HL-60/S4 (cell line): ENCODE data around the gene ANAPC4.
"Not testable (repeated sequence)": the region's sequence is repeated elsewhere in the genome, so short reads cannot be mapped to it uniquely, and the experiment has no call there.

Experiments used
- in situ Hi-C: fragments of 300-500 bp; cut with MboI; formaldehyde crosslinking; loops from 2 replicates; pipeline ENCODE4 v1.14.3; 2022; ENCODE audit warnings: low sequenced_read_pairs

ANAPC4 gene, protein sequence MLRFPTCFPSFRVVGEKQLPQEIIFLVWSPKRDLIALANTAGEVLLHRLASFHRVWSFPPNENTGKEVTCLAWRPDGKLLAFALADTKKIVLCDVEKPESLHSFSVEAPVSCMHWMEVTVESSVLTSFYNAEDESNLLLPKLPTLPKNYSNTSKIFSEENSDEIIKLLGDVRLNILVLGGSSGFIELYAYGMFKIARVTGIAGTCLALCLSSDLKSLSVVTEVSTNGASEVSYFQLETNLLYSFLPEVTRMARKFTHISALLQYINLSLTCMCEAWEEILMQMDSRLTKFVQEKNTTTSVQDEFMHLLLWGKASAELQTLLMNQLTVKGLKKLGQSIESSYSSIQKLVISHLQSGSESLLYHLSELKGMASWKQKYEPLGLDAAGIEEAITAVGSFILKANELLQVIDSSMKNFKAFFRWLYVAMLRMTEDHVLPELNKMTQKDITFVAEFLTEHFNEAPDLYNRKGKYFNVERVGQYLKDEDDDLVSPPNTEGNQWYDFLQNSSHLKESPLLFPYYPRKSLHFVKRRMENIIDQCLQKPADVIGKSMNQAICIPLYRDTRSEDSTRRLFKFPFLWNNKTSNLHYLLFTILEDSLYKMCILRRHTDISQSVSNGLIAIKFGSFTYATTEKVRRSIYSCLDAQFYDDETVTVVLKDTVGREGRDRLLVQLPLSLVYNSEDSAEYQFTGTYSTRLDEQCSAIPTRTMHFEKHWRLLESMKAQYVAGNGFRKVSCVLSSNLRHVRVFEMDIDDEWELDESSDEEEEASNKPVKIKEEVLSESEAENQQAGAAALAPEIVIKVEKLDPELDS

DNA sequence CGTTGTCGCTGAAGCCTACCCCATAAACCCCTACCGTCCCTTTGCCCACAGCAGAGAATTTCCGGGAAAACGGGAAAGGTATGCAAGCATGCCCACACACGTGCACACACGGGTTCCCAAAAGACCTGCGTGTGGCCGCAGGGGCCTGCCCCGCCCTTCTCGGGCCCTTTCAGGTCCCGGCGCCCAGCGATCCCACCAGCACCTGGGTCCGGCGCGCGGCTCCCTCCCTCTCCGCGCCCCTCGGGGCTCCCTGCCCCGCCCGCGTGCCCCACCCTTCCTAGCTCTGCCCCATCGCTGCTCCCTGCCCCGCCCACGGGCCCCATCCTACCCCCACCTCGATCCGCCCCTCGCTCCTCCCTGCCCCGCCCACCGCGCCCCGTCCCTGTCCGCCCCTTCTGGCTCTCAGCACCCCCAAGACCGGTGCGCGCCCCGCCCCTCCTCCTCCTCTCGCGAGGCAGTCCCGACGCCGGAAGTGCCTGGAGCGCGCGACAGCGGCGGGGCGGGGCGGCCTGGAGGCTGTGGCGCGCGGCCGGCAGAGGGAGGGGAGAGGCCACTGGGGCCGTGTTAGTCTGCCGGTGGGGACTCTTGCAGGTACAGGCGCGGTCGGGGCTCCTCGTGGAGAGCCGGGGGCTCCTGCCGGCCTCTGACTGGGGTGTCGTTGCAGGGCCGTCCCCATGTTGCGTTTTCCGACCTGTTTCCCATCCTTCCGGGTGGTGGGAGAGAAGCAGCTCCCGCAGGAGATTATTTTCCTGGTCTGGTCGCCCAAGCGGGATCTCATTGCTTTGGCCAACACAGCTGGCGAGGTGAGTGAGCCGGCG lies at the start of gene ANAPC4:
Gene ANAPC4 (plus strand): TSS at position 510 of the 818 bp plus-strand sequence. CDS start 165 bp downstream, at position 675.
- in situ Hi-C loops, result no loop called here

DNA sequence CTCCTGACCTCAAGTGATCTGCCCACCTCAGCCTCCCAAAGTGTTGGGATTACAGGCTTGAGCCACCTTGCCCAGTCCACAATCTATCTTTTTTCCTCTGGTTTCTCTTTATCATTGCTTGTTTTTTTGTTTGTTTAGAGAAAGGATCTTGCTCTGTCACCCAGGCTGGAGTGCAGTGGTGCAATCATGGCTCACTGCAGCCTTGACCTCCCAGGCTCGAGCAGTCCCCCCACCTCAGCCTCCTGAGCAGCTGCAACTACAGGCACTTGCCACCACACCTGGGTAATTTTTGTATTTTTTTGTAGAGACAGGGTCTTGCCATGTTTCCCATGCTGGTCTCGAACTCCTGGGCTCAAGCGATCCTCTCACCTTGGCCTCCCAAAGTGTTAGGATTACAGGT lies 48.6 kb upstream of the ANAPC4 start:
- in situ Hi-C loops, result not testable (repeated sequence)

DNA sequence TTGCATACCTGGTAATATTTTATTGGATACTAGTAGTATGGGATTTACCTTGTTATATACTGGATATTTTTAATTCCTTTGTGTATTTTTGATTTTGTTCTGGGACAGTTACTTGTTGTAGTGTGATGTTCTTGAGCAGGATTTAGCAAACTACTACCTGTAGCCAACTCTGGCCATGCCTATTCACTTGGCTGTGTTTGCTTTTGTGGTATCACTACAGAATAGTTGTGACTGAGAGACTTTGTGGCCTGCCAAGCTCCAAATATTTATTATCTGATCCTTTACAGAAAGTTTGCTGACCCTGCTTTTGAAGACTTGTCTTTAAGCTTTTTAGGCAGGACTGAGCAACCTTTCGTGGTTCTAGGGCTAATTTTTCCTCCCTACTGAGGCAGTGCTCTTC lies 46.7 kb upstream of the ANAPC4 start:
- in situ Hi-C loops, result no loop called here

DNA sequence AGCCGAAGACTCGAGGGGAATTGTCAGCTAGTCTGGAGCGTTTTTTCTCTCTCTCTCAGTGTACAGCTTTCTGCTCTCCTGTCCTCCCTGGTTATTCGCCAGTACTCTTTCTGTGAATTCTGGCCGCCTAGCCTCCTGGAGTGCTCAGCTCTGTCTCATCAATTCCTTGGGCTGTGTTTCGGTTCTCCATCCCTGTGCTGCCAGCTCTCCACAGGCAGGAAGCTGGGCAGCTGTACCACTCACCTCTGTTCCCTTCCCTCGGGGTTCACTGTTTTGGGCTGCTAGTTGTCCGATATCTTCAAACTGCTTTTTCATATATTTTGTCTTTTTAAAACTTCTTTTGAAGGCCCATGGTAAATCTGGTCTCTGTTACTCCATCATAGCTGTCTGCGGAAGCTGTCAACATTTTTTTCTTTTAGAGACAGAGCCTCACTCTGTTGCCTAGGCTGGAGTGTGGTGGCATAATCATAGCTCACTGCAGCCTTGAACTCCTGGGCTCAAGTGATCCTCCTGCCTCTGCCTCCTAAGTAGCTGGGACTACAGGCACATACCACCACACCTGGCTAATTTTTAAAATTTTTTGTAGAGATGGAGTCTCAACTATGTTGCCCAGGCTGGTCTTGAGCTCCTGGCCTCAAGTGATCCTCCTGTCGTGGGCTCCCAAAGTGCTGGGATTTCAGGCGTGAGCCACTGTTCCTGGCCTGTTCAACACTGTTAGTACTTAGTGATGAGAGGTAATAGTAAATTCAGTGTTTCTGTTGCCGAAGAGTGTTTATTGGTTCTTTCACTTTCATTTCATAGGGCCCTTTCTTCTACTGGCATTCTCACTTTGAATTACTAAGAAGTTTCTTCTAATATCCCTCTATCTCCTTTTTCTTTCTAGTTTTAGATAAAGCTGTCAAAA lies 45.9 kb upstream of the ANAPC4 start:
- in situ Hi-C loops, result no loop called here

DNA sequence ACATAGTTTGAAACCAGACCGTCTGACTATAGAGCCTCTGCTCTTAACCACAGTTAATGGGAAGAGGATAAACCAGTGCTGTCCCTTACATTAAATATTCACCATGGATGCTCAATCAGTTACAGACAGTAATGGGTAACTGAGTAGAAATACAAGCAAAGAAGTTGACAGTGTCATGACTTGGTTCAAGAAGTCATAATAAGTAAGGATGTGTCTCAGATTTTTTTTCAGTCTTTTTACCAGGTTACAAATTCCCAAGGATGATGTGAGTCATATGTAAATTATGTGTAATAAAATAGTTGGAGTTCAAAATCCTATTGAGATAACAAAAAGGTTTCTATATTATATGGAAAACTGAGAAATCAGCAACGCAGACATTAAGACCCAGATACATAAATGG lies 33.4 kb upstream of the ANAPC4 start:
- in situ Hi-C loops, result no loop called here

DNA sequence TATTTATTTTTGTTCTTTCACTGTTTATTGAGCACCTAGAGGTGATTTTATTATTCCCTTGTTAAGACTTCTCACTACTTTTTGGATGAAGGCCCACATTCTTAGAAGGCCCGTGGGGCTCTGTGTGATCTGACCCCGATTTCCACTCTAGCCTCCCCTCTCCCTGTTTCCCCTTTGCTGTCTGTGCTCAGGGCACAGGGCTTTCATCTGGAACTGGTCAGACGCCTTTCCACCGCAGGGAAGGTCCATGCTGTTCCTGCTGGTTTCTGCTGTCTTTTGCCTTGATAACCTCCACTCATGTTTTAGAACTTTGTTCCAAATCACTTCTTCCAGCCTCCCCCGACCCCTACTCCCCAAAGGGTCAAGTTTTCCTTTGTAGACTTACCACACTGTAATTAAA lies 31.3 kb upstream of the ANAPC4 start:
- in situ Hi-C loops, result no loop called here

DNA sequence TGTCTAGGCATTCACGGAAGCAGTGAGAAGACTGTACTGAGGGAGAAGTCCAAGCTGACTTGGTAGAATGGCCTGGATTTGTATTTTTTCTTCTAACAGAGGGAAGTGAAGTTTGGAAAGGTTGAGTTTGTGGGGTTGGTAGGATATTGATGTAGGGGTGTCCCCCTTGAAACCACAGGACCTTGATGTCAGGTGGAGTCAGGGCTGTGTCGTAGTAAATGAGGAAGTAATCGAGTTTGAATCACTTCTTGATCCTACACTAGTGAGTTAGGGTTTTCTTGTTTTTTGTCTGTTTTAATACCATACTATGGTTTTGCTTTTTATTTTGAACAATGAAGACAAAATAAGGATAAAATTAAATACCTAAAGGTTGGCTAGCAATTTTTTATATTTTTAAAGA lies 30.1 kb upstream of the ANAPC4 start:
- in situ Hi-C loops, result no loop called here

DNA sequence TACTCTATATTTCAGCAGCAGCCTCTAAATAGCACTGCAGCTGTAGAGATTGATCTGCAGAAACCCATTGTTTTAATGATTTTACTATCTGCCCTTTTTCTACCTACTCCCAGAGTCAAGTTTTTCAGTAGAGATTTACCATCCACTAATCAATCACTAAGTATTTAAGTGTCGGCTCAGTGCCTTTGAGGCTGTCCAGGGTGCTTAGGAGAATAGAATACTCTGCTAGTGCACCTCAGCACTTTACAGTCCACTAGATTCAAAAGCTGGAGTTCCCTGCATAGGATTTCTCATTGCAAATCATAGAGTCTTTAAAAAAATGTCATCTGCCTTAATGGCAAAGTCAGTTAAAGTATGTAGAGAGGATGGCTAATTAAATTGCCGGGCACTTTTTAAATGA lies 29.6 kb upstream of the ANAPC4 start:
- in situ Hi-C loops, result no loop called here

DNA sequence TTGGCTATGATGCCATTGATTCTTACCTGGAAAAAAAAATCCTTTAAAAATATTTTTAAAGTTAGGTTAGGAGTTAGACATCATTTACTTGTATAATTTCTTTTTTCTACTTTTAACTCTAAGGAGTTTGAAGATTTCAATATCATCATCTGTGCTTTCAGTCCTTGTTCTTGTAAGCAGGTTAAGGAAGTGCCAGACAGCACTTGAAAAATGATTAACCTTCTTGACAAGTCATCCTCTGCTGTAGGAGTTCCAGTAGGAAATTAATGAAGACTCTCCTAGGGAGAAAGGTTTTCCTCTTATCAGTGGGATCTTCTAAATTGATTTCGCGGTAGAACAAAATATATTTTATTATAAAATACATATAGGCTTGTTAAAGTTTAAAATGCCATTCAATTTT lies 29.1 kb upstream of the ANAPC4 start:
- in situ Hi-C loops, result no loop called here

DNA sequence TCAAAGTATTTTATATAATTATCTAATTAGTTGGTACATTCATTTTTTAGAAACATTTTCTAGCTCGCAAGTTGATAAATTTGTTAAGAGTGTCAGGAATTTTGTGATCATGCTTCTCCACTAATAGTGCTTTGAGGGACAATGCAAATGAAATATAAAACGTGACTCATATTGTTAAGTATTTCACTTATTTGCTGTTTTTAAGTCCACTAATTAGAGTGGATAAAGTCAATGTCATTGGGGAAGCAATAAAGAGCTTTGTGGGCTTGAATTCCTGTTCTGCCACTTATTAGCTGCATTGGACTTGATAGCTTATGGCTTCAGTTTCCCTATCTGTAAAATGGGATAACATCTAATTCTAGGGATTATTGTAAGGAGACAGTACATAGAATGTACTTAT lies 26.5 kb upstream of the ANAPC4 start:
- in situ Hi-C loops, result loop anchor here (25.0 kb wide), 2 partner anchors 163 to 863 kb away; no protein-coding TSS in a partner anchor

DNA sequence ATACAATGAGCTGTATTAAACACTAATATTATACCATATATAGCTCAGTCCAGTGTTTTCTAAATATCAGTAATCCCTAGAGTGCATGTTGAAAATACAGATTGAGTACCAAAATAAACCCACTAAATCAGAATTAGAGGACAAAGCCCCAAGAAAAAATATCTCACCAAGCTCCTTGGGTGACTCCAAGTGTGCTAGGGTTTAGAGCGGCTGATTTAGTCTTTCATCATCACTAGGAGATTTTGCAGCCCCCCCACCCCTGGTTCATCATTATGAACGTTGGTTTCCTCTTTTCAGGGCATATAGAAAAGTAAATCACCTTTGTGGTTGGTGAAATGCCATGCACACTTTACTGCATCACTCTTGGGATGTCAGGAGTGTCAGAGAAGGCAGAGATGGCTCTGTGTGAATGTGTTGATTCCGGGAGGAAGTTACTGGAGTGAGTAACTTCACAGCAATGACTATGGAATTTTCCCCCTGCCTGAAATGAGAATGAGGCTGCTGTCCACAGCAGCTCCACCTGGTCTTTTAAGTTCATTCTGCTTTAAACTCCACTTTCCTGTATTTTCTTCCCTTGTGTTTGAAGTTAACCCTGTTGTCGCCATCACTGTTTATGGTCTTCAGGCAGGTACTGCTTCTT lies 25.2 kb upstream of the ANAPC4 start:
- in situ Hi-C loops, result loop anchor here (25.0 kb wide), 2 partner anchors 165 to 865 kb away; no protein-coding TSS in a partner anchor

DNA sequence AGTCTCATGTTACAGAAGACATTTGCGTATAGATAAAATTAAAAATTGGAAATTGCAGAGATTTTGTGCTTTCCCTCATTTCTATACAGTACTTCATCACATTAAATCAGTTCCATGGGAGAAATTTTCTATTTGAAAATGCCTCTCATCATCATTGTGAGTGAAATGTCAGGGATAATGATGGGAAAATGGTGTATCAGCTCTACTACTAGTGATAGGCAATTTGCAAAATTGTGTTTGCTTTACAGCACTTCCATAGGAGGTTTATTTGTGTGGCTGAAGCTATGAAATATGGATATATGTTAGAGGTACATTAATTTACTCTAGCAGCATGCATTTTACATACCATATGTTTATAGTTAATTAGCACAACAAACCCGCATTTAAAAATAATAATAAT lies 21.0 kb upstream of the ANAPC4 start:
- in situ Hi-C loops, result loop anchor here (25.0 kb wide), 2 partner anchors 169 to 869 kb away; no protein-coding TSS in a partner anchor

DNA sequence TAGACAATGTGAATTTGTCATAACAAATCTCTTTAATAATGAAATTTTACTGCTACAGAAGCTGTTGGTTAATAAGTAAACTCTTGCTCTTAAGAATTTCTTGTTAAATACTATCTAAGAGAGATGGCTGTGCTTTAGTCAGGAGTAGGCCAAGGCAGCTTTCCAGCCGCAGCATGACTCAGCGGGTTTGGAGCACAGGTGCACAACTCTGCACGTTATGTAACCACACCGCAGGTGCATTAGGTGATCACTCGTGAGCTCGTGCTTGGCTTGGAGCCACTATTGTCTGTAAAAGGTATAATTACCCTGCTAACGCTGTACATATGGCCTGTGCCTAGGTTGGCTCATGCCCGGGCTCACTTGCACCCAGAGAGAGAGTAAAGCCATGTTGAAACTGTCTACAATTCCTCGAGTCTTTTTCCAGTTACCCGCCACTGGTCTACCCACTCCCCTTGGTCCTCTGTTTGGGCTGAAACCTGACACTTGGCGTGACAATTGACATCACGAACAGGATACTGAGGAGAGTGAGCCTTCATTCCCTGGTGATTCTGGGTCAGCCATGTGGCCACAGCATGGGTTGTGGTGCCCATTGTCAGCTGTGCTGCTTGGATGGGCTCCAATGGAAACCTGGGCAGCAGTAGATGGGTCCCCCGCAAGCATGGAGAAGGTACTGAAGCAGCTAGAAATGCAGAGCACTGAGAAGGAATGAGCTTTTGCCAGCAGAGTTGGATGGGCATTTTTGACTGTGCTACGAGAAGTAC lies 18.4 kb upstream of the ANAPC4 start:
- in situ Hi-C loops, result loop anchor here (25.0 kb wide), 2 partner anchors 171 to 871 kb away; no protein-coding TSS in a partner anchor

DNA sequence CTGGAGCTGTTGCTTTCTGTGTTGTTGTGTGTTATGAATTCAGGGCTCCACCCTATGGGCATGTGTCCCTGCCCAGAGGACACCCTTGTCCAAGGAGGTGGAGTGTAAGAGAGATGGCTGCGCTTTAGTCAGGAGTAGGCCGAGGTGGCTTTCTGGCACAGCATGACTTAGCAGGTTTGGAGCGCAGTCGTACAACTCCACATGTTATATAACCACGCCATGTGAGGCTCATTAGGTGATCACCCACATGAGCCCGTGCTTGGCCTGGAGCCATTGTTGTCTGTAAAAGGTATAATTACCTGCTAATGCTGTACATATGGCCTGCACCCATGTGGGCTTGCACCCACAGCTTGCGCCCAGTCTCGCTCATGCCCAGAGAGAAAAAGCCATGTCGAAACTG lies 15.8 kb upstream of the ANAPC4 start:
- in situ Hi-C loops, result loop anchor here (25.0 kb wide), 2 partner anchors 174 to 874 kb away; no protein-coding TSS in a partner anchor

DNA sequence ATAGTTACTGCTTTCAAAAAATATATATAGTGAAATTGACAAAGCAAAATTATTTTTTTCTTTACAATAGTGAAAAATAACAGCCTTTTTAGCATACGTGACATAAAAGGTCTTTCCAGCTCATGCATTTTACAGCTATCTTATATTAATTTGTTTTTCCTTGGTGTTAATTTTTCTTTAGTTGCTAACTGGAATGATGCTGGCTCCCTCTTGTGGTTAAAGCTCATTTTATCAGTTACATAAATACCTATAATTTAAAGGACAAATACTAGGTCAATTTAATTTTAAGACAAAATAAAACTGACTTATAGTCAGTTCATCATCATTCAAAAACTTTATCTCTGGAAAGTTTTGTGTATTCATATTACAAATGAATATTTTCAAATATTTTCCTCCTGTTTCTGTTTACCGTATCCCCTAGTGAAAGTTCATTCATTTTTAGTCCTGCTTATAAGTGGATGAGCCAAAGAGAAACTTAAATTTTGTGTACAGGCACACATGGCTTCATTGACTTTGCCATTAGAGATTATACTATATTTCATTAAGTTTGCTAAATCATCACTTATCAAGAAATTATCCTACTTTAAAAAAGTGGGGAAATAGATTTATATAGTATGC lies 9.9 kb upstream of the ANAPC4 start:
- in situ Hi-C loops, result loop anchor here (25.0 kb wide), 2 partner anchors 180 to 880 kb away; no protein-coding TSS in a partner anchor

DNA sequence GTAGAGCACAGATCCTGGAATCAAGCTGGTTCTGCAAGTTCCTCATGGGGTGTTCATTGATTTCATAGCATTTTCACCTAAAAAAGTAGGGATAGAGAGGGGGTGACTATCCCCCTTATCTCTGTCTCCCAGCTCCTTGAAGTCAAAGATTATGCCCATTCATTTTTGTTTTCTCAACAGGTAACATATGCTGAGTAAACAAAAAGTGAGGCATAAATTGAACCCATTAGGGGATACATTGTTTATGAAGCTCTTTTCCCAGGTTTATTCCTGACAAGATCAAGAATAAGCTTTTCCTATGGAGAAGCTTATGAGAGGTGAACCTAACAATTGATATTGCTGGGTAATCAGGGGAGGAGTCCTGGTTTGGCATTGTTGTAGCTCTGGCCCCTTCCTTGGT lies 9.2 kb upstream of the ANAPC4 start:
- in situ Hi-C loops, result loop anchor here (25.0 kb wide), 2 partner anchors 181 to 881 kb away; no protein-coding TSS in a partner anchor

DNA sequence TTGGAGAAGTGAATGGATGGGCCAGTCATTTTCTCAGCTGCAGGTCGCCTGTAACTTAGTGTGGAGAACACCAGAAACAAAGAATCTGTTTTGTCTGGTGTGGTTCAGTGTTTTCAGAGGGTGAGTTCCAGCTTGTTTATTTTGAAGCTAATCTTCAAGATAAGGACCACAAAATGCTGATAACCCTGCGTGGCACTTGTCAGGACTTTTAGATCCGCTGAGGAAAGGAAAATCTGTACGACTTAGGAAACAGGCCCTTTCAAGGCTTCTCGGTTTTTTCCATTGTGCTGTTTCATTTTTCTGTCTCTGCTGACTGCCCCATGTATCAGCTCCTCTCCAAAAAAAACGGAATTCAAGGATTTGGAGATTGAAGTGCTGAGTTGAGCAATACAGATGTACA lies 8.7 kb upstream of the ANAPC4 start:
- in situ Hi-C loops, result loop anchor here (25.0 kb wide), 2 partner anchors 181 to 881 kb away; no protein-coding TSS in a partner anchor

DNA sequence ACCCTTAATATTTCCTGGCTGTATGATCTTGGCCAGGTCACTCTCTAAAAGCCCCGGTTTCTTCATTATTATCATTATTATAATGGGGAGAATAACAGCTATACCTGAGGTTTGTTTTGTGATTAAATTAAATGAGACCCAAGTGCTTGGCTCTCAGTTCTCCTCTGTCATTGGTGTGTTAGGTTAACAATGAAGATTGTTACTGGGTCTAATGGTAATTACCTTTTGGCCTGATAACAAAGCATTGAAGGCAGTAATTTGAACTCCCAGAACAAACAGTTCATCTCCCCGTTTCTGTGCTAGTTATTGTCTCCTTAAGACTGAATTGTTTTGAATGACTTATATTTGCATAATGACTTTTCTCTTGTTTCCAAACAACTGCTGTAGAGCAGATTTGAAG lies 6.8 kb upstream of the ANAPC4 start:
- in situ Hi-C loops, result loop anchor here (25.0 kb wide), 2 partner anchors 183 to 883 kb away; no protein-coding TSS in a partner anchor
